Hematopoietic multipotent progenitor cell treated with erythropoietin and hydrocortisone succinate and interleukin-3 and kit ligand, for 6 days (in vitro differentiated cells): ENCODE data around the gene LTBP4.
"Not testable (repeated sequence)": the region's sequence is repeated elsewhere in the genome, so short reads cannot be mapped to it uniquely, and the experiment has no call there.

Experiments
- DNase-seq: peaks from one replicate; pipeline ENCODE4 v3.0.0-alpha.2; 2015

The LTBP4 gene

GRCh38 chr19:40613690-40614621 is 12.8 kb downstream of the LTBP4 start:
- DNase-seq = peak; percentile 95

GRCh38 chr19:40614622-40615411 is 13.6 kb downstream of the LTBP4 start:
- DNase-seq = peak; percentile 97

- no peak for DNase-seq
Measured at GRCh38 chr19:40616178-40616577, 15.0 kb downstream of the LTBP4 start.

GRCh38 chr19:40616941-40617340 is 15.8 kb downstream of the LTBP4 start:
- no peak for DNase-seq

GRCh38 chr19:40617961-40618360 is 16.8 kb downstream of the LTBP4 start:
- DNase-seq = no peak

- DNase-seq = no peak
Measured at GRCh38 chr19:40619333-40620160, 18.4 kb downstream of the LTBP4 start.

- DNase-seq = no peak
Measured at GRCh38 chr19:40620161-40620485, 19.0 kb downstream of the LTBP4 start.

- DNase-seq = no peak
Measured at GRCh38 chr19:40621283-40621682, 20.1 kb downstream of the LTBP4 start.

GRCh38 chr19:40621966-40622772 is 21.0 kb downstream of the LTBP4 start:
- DNase-seq = no peak

- DNase-seq = no peak
Measured at GRCh38 chr19:40622773-40623075, 21.6 kb downstream of the LTBP4 start.

- DNase-seq = peak; percentile 80
Measured at GRCh38 chr19:40623403-40624251, 22.5 kb downstream of the LTBP4 start.

- DNase-seq = not testable (repeated sequence)
Measured at GRCh38 chr19:40624369-40625153, 23.4 kb downstream of the LTBP4 start.

- DNase-seq = no peak
Measured at GRCh38 chr19:40625406-40626120, 24.4 kb downstream of the LTBP4 start.

- no peak for DNase-seq
Measured at GRCh38 chr19:40626918-40627317, 25.7 kb downstream of the LTBP4 start.

- peak; percentile 44 for DNase-seq
Measured at GRCh38 chr19:40627486-40628279, 26.5 kb downstream of the LTBP4 start.

GRCh38 chr19:40629346-40629745 is 28.2 kb downstream of the LTBP4 start:
- no peak for DNase-seq

- DNase-seq = no peak
Measured at GRCh38 chr19:40630571-40631160, 29.5 kb downstream of the LTBP4 start.

GRCh38 chr19:40632311-40633036 is 31.3 kb downstream of the LTBP4 start:
- DNase-seq = no peak
